ENCODE results near the gene SERGEF.

Gene SERGEF

GRCh38 chr11:18012906-18013781 lies at the start of gene SERGEF:
TSS of gene SERGEF (minus strand) at chr11:18013047. CDS start at chr11:18013010, 37 bp downstream.
- Mint-ChIP-seq H3K4me1 (peaks cover 42% of the 10 kb centered on the region), H3K27ac (peak within 1 kb of the TSS; percentile 95), H3K4me3 (peak within 1 kb of the TSS; percentile 84), H3K36me3 (peaks cover 19% of the 10 kb centered on the region), H3K9me3 (no peaks in the 10 kb centered on the region)
- DNase-seq (ENCODE audit: low spot score in 2 of 2) (peak; percentile 93 to 95), ATAC-seq (peak; percentile 93)

GRCh38 chr11:18061351-18061750 lies 48.5 kb upstream of the SERGEF start:
- Mint-ChIP-seq H3K9me3 (no peaks in the 10 kb centered on the region), H3K4me1 (no peaks in the 10 kb centered on the region), H3K4me3 (no peak overlapping the region), H3K27ac (no peak overlapping the region), H3K36me3 (no peaks in the 10 kb centered on the region)
- no peak for ATAC-seq
- no peak for DNase-seq (ENCODE audit: low spot score in 2 of 2)

- no peak for DNase-seq (ENCODE audit: low spot score in 2 of 2)
- H3K36me3 Mint-ChIP-seq: no peaks in the 10 kb centered on the region
- ATAC-seq: no peak
- H3K27ac Mint-ChIP-seq: no peak overlapping the region
- H3K4me3 Mint-ChIP-seq: no peak overlapping the region
- H3K9me3 Mint-ChIP-seq: no peaks in the 10 kb centered on the region
- H3K4me1 Mint-ChIP-seq: no peaks in the 10 kb centered on the region
Measured at GRCh38 chr11:18056561-18057181, 43.8 kb upstream of the SERGEF start.

- H3K9me3 Mint-ChIP-seq: no peaks in the 10 kb centered on the region
- H3K36me3 Mint-ChIP-seq: no peaks in the 10 kb centered on the region
- H3K27ac Mint-ChIP-seq: no peak overlapping the region
- H3K4me1 Mint-ChIP-seq: no peaks in the 10 kb centered on the region
- ATAC-seq: no peak
- DNase-seq (ENCODE audit: low spot score in 2 of 2): no peak
- no peak overlapping the region for H3K4me3 Mint-ChIP-seq
Measured at GRCh38 chr11:18054511-18055103, 41.8 kb upstream of the SERGEF start.

GRCh38 chr11:18050848-18051247 lies 38.0 kb upstream of the SERGEF start:
- H3K4me3 Mint-ChIP-seq: no peak overlapping the region
- no peak overlapping the region for H3K27ac Mint-ChIP-seq
- no peaks in the 10 kb centered on the region for H3K36me3 Mint-ChIP-seq
- H3K4me1 Mint-ChIP-seq: no peaks in the 10 kb centered on the region
- ATAC-seq (no peak), DNase-seq (ENCODE audit: low spot score in 2 of 2) (no peak)
- no peaks in the 10 kb centered on the region for H3K9me3 Mint-ChIP-seq

GRCh38 chr11:18046116-18046777 lies 33.4 kb upstream of the SERGEF start, which contains the start of gene TPH1:
TSS of gene TPH1 (minus strand) at chr11:18046269. CDS start at chr11:18040762, 5,507 bp downstream.
- Mint-ChIP-seq H3K27ac (no peak within 1 kb of the TSS), H3K9me3 (no peaks in the 10 kb centered on the region), H3K4me3 (no peak within 1 kb of the TSS), H3K4me1 (no peaks in the 10 kb centered on the region), H3K36me3 (no peaks in the 10 kb centered on the region)
- no peak for DNase-seq (ENCODE audit: low spot score in 2 of 2)
- ATAC-seq: peak; percentile 46

- no peak for DNase-seq (ENCODE audit: low spot score in 2 of 2)
- Mint-ChIP-seq H3K4me1 (no peaks in the 10 kb centered on the region), H3K27ac (no peak overlapping the region), H3K4me3 (no peak overlapping the region), H3K36me3 (no peaks in the 10 kb centered on the region), H3K9me3 (no peaks in the 10 kb centered on the region)
- ATAC-seq: no peak
Measured at GRCh38 chr11:18036456-18036855, 23.6 kb upstream of the SERGEF start.

- no peaks in the 10 kb centered on the region for H3K9me3 Mint-ChIP-seq
- DNase-seq (ENCODE audit: low spot score in 2 of 2) (no peak), ATAC-seq (no peak)
- no peak overlapping the region for H3K27ac Mint-ChIP-seq
- H3K4me1 Mint-ChIP-seq: no peaks in the 10 kb centered on the region
- H3K36me3 Mint-ChIP-seq: no peaks in the 10 kb centered on the region
- no peak overlapping the region for H3K4me3 Mint-ChIP-seq
Measured at GRCh38 chr11:18027475-18027874, 14.6 kb upstream of the SERGEF start.

- Mint-ChIP-seq H3K36me3 (no peaks in the 10 kb centered on the region), H3K9me3 (no peaks in the 10 kb centered on the region), H3K4me1 (no peaks in the 10 kb centered on the region), H3K27ac (no peak overlapping the region), H3K4me3 (no peak overlapping the region)
- DNase-seq (ENCODE audit: low spot score in 2 of 2) (no peak), ATAC-seq (no peak)
Measured at GRCh38 chr11:18022419-18022818, 9.6 kb upstream of the SERGEF start.

GRCh38 chr11:18019650-18020049 lies 6.8 kb upstream of the SERGEF start:
- no peaks in the 10 kb centered on the region for H3K36me3 Mint-ChIP-seq
- no peak overlapping the region for H3K4me3 Mint-ChIP-seq

GRCh38 chr11:18016789-18017188 lies 3.9 kb upstream of the SERGEF start:
- Mint-ChIP-seq H3K9me3 (no peaks in the 10 kb centered on the region), H3K36me3 (peaks cover 19% of the 10 kb centered on the region), H3K4me1 (peaks cover 29% of the 10 kb centered on the region), H3K4me3 (no peak overlapping the region), H3K27ac (no peak overlapping the region)
- ATAC-seq: no peak
- DNase-seq (ENCODE audit: low spot score in 2 of 2): no peak

More at GRCh38 chr11:18019650-18020049, 6.8 kb upstream of the SERGEF start:
- peaks cover 7% of the 10 kb centered on the region for H3K4me1 Mint-ChIP-seq
- H3K27ac Mint-ChIP-seq: no peak overlapping the region
- DNase-seq (ENCODE audit: low spot score in 2 of 2) (no peak), ATAC-seq (no peak)
- H3K9me3 Mint-ChIP-seq: no peaks in the 10 kb centered on the region

GRCh38 chr11:18014876-18015275 lies 2.0 kb upstream of the SERGEF start:
- ATAC-seq (no peak), DNase-seq (ENCODE audit: low spot score in 2 of 2) (no peak)
- H3K4me3 Mint-ChIP-seq: peak overlapping the region; percentile 84
- peaks cover 19% of the 10 kb centered on the region for H3K36me3 Mint-ChIP-seq
- H3K9me3 Mint-ChIP-seq: no peaks in the 10 kb centered on the region
- H3K4me1 Mint-ChIP-seq: peaks cover 42% of the 10 kb centered on the region
- peak overlapping the region; percentile 95 for H3K27ac Mint-ChIP-seq

GRCh38 chr11:18013790-18014507 lies 1.1 kb upstream of the SERGEF start:
- no peak for ATAC-seq

GRCh38 chr11:18012122-18012905 lies 533 bp downstream of the SERGEF start:
- DNase-seq (ENCODE audit: low spot score in 2 of 2) (peak in 1 of 2 donors; percentile 51), ATAC-seq (peak; percentile 1)
- H3K27ac Mint-ChIP-seq: peak overlapping the region; percentile 95
- no peaks in the 10 kb centered on the region for H3K9me3 Mint-ChIP-seq
- peaks cover 42% of the 10 kb centered on the region for H3K4me1 Mint-ChIP-seq
- H3K36me3 Mint-ChIP-seq: peaks cover 19% of the 10 kb centered on the region
- peak overlapping the region; percentile 84 for H3K4me3 Mint-ChIP-seq

More at GRCh38 chr11:18013790-18014507, 1.1 kb upstream of the SERGEF start:
- Mint-ChIP-seq H3K9me3 (no peaks in the 10 kb centered on the region), H3K4me3 (peak overlapping the region; percentile 84), H3K36me3 (peaks cover 19% of the 10 kb centered on the region), H3K27ac (peak overlapping the region; percentile 95), H3K4me1 (peaks cover 42% of the 10 kb centered on the region)
- DNase-seq (ENCODE audit: low spot score in 2 of 2): peak in 1 of 2 donors; percentile 2
